ENCODE measurements around the gene DNMT3B. TPM values are rescaled to one million over a fixed set of nuclear protein-coding genes. Genes with fewer than 3 reads are reported as not detected.
"Not testable (repeated sequence)": the region's sequence is repeated elsewhere in the genome, so short reads cannot be mapped to it uniquely, and the experiment has no call there.

Gene DNMT3B
- polyA plus RNA-seq, 3 donors: 0.39 to 0.44 TPM; not detected in 1

DNA sequence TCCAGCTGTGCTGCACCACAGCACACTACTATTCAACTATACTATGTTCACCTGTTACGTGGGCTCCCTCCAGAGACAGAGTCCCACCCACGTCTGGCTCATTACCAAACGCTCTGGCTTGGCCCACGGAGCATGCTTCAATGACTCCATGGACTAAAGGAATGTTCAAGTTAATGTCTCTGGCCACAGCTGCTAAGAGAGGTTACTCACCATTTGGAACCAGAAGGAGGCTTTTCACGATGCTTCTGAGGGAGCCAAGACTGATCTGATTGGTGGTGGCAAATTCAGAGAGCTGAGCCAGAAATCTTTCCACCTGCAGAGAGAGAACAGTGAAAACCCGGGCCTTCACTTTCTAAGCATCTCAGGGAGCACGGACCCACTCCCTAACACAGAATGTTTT lies 34.5 kb upstream of the DNMT3B start:
- TF ChIP-seq, protein P1, sequence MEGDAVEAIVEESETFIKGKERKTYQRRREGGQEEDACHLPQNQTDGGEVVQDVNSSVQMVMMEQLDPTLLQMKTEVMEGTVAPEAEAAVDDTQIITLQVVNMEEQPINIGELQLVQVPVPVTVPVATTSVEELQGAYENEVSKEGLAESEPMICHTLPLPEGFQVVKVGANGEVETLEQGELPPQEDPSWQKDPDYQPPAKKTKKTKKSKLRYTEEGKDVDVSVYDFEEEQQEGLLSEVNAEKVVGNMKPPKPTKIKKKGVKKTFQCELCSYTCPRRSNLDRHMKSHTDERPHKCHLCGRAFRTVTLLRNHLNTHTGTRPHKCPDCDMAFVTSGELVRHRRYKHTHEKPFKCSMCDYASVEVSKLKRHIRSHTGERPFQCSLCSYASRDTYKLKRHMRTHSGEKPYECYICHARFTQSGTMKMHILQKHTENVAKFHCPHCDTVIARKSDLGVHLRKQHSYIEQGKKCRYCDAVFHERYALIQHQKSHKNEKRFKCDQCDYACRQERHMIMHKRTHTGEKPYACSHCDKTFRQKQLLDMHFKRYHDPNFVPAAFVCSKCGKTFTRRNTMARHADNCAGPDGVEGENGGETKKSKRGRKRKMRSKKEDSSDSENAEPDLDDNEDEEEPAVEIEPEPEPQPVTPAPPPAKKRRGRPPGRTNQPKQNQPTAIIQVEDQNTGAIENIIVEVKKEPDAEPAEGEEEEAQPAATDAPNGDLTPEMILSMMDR (IDR thresholded peaks at IDR 0.05): no peak
- Histone ChIP-seq H3K79me2 (ENCODE audit: insufficient read depth, low read length) (peaks cover 15% of the 10 kb centered on the region), H3K9ac (ENCODE audit: insufficient read depth, low read length, poor library complexity, severe bottlenecking) (no peak overlapping the region), H3K36me3 (replicated peaks in 1 of 2; ENCODE audit: control insufficient read depth in 1 of 2, insufficient read depth in 2 of 2, low read length in 2 of 2) (peaks cover 36 to 66% of the 10 kb centered on the region in 2 donors), H3K4me2 (replicated peaks; ENCODE audit: extremely low read depth, low read length, poor library complexity, severe bottlenecking) (no peak overlapping the region), H2AFZ (ENCODE audit: insufficient read depth, low read depth, low read length, poor library complexity, severe bottlenecking) (no peak overlapping the region), H3K27ac (ENCODE audit: low read depth in 1 of 2, low read length in 2 of 2) (no peak overlapping the region), H3K27me3 (ENCODE audit: control insufficient read depth in 2 of 2, insufficient read depth in 2 of 2, low read length in 2 of 2) (no peaks in the 10 kb centered on the region), H4K20me1 (ENCODE audit: insufficient read depth, low read length) (peaks cover 27% of the 10 kb centered on the region), H3K4me3 (replicated peaks in 1 of 3; ENCODE audit: low read depth in 2 of 3, low read length in 3 of 3) (no peak overlapping the region), H3K4me1 (ENCODE audit: control insufficient read depth in 1 of 2, insufficient read depth in 2 of 2, low read length in 2 of 2) (peaks cover 12 to 13% of the 10 kb centered on the region in 2 donors), H3K9me3 (replicated peaks in 1 of 2; ENCODE audit: control insufficient read depth in 1 of 2, insufficient read depth in 1 of 2, low read length in 2 of 2) (no peaks in the 10 kb centered on the region)
- DNase-seq: no peak
- no peak overlapping the region for H3K4me3 Mint-ChIP-seq
- 94% methylated on average over 3 of the region's 7 CpGs for WGBS (ENCODE audit: insufficient coverage)
- peaks cover 11% of the 10 kb centered on the region for H3K4me1 Mint-ChIP-seq
- intact Hi-C loops (cut with micrococcal nuclease): no loop called here
- no peaks in the 10 kb centered on the region for H3K27me3 Mint-ChIP-seq (ENCODE audit: low read depth in 3 of 3)
- H3K36me3 Mint-ChIP-seq: peaks cover 44 to 57% of the 10 kb centered on the region in 2 donors
- peak overlapping the region in 2 of 7 donors; percentile 4 to 42 for H3K27ac Mint-ChIP-seq
- H3K9me3 Mint-ChIP-seq: no peaks in the 10 kb centered on the region

DNA sequence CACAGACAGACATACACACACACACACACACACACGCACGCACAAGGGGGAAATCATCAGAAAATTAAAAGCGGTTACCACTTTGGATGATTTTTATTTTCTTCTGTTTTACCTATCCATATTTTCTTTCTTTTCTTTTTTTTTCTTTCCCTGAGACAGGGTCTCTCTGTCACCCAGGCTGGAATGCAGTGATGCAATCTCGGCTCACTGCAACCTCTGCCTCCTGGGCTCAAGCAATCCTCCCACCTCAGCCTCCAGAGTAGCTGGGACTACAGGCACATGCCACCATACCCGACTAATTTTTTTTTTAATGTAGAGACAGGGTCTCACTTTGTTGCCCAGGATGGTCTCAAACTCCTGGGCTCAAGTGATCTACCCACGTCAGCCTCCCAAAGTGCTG lies 33.8 kb upstream of the DNMT3B start:
- H3K27ac ChIP-seq (ENCODE audit: low read depth in 1 of 2, low read length in 2 of 2); H3K4me3 ChIP-seq (replicated peaks in 1 of 3; ENCODE audit: low read depth in 2 of 3, low read length in 3 of 3); intact Hi-C loops (cut with micrococcal nuclease); H3K4me3 Mint-ChIP-seq; H3K27me3 Mint-ChIP-seq (ENCODE audit: low read depth in 3 of 3); H3K9ac ChIP-seq (ENCODE audit: insufficient read depth, low read length, poor library complexity, severe bottlenecking); H3K4me2 ChIP-seq (replicated peaks; ENCODE audit: extremely low read depth, low read length, poor library complexity, severe bottlenecking); H2AFZ ChIP-seq (ENCODE audit: insufficient read depth, low read depth, low read length, poor library complexity, severe bottlenecking); H3K9me3 ChIP-seq (replicated peaks in 1 of 2; ENCODE audit: control insufficient read depth in 1 of 2, insufficient read depth in 1 of 2, low read length in 2 of 2); H3K9me3 Mint-ChIP-seq; H3K27me3 ChIP-seq (ENCODE audit: control insufficient read depth in 2 of 2, insufficient read depth in 2 of 2, low read length in 2 of 2); DNase-seq: not testable (repeated sequence)
- Histone ChIP-seq H3K79me2 (ENCODE audit: insufficient read depth, low read length) (peaks cover 15% of the 10 kb centered on the region), H4K20me1 (ENCODE audit: insufficient read depth, low read length) (peaks cover 27% of the 10 kb centered on the region), H3K4me1 (ENCODE audit: control insufficient read depth in 1 of 2, insufficient read depth in 2 of 2, low read length in 2 of 2) (peaks cover 12 to 13% of the 10 kb centered on the region in 2 donors), H3K36me3 (replicated peaks in 1 of 2; ENCODE audit: control insufficient read depth in 1 of 2, insufficient read depth in 2 of 2, low read length in 2 of 2) (peaks cover 36 to 66% of the 10 kb centered on the region in 2 donors)
- Mint-ChIP-seq H3K4me1 (peaks cover 11% of the 10 kb centered on the region), H3K27ac (peak overlapping the region in 1 of 7 donors; percentile 2), H3K36me3 (peaks cover 46 to 64% of the 10 kb centered on the region in 2 donors)
- WGBS (ENCODE audit: insufficient coverage): no CpG with 5 or more reads among the region's 6 CpGs

DNA sequence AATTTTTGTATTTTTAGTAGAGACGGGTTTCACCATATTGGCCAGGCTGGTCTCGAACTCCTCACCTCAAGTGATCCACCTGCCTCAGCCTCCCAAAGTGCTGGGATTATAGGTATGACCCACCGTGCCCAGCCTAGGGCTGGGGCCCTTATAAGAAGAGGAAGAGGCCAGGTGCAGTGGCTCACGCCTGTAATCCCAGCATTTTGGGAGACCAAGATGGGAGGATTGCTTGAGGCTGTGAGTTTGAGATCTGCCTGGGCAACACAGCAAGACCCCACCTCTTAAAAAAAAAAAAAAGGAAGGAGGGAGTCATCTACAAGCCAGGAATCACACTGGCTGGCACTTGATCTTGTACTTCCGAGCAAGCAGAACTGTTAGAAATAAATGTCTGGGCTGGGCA lies 32.9 kb upstream of the DNMT3B start:
- DNase-seq; H3K4me2 ChIP-seq (replicated peaks; ENCODE audit: extremely low read depth, low read length, poor library complexity, severe bottlenecking); H2AFZ ChIP-seq (ENCODE audit: insufficient read depth, low read depth, low read length, poor library complexity, severe bottlenecking); H3K27me3 ChIP-seq (ENCODE audit: control insufficient read depth in 2 of 2, insufficient read depth in 2 of 2, low read length in 2 of 2); H3K27ac ChIP-seq (ENCODE audit: low read depth in 1 of 2, low read length in 2 of 2); H3K9me3 ChIP-seq (replicated peaks in 1 of 2; ENCODE audit: control insufficient read depth in 1 of 2, insufficient read depth in 1 of 2, low read length in 2 of 2); H3K4me3 ChIP-seq (replicated peaks in 1 of 3; ENCODE audit: low read depth in 2 of 3, low read length in 3 of 3); H3K9me3 Mint-ChIP-seq; H3K27me3 Mint-ChIP-seq (ENCODE audit: low read depth in 3 of 3); intact Hi-C loops (cut with micrococcal nuclease); H3K9ac ChIP-seq (ENCODE audit: insufficient read depth, low read length, poor library complexity, severe bottlenecking); H3K4me3 Mint-ChIP-seq: not testable (repeated sequence)
- H3K4me1 Mint-ChIP-seq: peaks cover 11% of the 10 kb centered on the region
- H3K36me3 Mint-ChIP-seq: peaks cover 46 to 67% of the 10 kb centered on the region in 2 donors
- H3K79me2 ChIP-seq (ENCODE audit: insufficient read depth, low read length): peaks cover 15% of the 10 kb centered on the region
- H3K4me1 ChIP-seq (ENCODE audit: control insufficient read depth in 1 of 2, insufficient read depth in 2 of 2, low read length in 2 of 2): peaks cover 12 to 13% of the 10 kb centered on the region in 2 donors
- peak overlapping the region in 1 of 7 donors; percentile 72 for H3K27ac Mint-ChIP-seq
- H4K20me1 ChIP-seq (ENCODE audit: insufficient read depth, low read length): peaks cover 27% of the 10 kb centered on the region
- H3K36me3 ChIP-seq (replicated peaks in 1 of 2; ENCODE audit: control insufficient read depth in 1 of 2, insufficient read depth in 2 of 2, low read length in 2 of 2): peaks cover 36 to 66% of the 10 kb centered on the region in 2 donors
- WGBS (ENCODE audit: insufficient coverage): 80% methylated on average over 1 of the region's 5 CpGs
